Mesothelial cell of epicardium (in vitro differentiated cells): ENCODE data around the gene LCN12. TPM values are rescaled to one million over a fixed set of nuclear protein-coding genes. Genes with fewer than 3 reads are reported as not detected.

Experiments used
- DNase-seq, 2 experiments: peaks; one replicate each; pipeline ENCODE4 v3.0.0; 2021; ENCODE audit warnings: low spot score in 2 of 2; ENCODE audit not compliant: unreplicated experiment in 2 of 2
- H3K27ac Mint-ChIP-seq: 2 replicates; pipeline ENCODE4 v1.8.0; 2021; ENCODE audit warnings: mixed read lengths
- H3K27me3 Mint-ChIP-seq: 2 replicates; pipeline ENCODE4 v1.8.0; 2021; ENCODE audit warnings: low read depth, mixed read lengths
- H3K36me3 Mint-ChIP-seq: 2 replicates; pipeline ENCODE4 v1.8.0; 2021; ENCODE audit warnings: mixed read lengths
- H3K4me1 Mint-ChIP-seq: 2 replicates; pipeline ENCODE4 v1.8.0; 2021; ENCODE audit warnings: mixed read lengths
- H3K4me3 Mint-ChIP-seq: 2 replicates; pipeline ENCODE4 v1.8.0; 2021; ENCODE audit warnings: mild to moderate bottlenecking, moderate library complexity, mixed read lengths
- H3K9me3 Mint-ChIP-seq: 2 replicates; pipeline ENCODE4 v1.8.0; 2021; ENCODE audit warnings: mixed read lengths
- CTCF ChIP-seq: fragments of 200-600 bp; sonication (generic); IDR thresholded peaks from one replicate; pipeline ENCODE4 v1.5.0; 2021; ENCODE audit warnings: antibody characterized with exemption; ENCODE audit not compliant: unreplicated experiment
- total RNA-seq: library from RNA; stranded (reverse); gene quantifications from 3 replicates; pipeline ENCODE4 v1.2.1, GENCODE V29; 2021

Gene LCN12
- total RNA-seq, 1 donor from 2014 or later, result 13.3 TPM

GRCh38 chr9:136937186-136938001, 14.7 kb upstream of the LCN12 start:
- Mint-ChIP-seq H3K36me3 (peaks cover 38% of the 10 kb centered on the region), H3K4me1 (no peaks in the 10 kb centered on the region), H3K4me3 (no peak overlapping the region), H3K27ac (no peak overlapping the region), H3K27me3 (no peaks in the 10 kb centered on the region), H3K9me3 (peaks cover 7% of the 10 kb centered on the region)
- no peak for DNase-seq
- no peak for TF ChIP-seq CTCF

GRCh38 chr9:136939431-136939995, 12.6 kb upstream of the LCN12 start:
- Mint-ChIP-seq H3K9me3 (no peaks in the 10 kb centered on the region), H3K4me1 (no peaks in the 10 kb centered on the region), H3K27ac (no peak overlapping the region), H3K27me3 (no peaks in the 10 kb centered on the region), H3K4me3 (no peak overlapping the region), H3K36me3 (peaks cover 26% of the 10 kb centered on the region)
- DNase-seq, result no peak
- TF ChIP-seq CTCF, result no peak

GRCh38 chr9:136939996-136940525, 12.0 kb upstream of the LCN12 start:
- no peak for TF ChIP-seq CTCF
- peaks cover 26% of the 10 kb centered on the region for H3K36me3 Mint-ChIP-seq
- H3K4me3 Mint-ChIP-seq, result no peak overlapping the region
- H3K4me1 Mint-ChIP-seq, result peaks cover 3% of the 10 kb centered on the region
- DNase-seq, result no peak
- no peak overlapping the region for H3K27ac Mint-ChIP-seq
- no peaks in the 10 kb centered on the region for H3K9me3 Mint-ChIP-seq
- H3K27me3 Mint-ChIP-seq, result no peaks in the 10 kb centered on the region

GRCh38 chr9:136940526-136941230, 11.4 kb upstream of the LCN12 start:
- DNase-seq, result no peak
- Mint-ChIP-seq H3K4me1 (peaks cover 3% of the 10 kb centered on the region), H3K27ac (no peak overlapping the region), H3K4me3 (no peak overlapping the region), H3K36me3 (peaks cover 26% of the 10 kb centered on the region), H3K9me3 (no peaks in the 10 kb centered on the region), H3K27me3 (no peaks in the 10 kb centered on the region)
- TF ChIP-seq CTCF, result no peak

GRCh38 chr9:136941231-136942111, 10.6 kb upstream of the LCN12 start:
- peak overlapping the region; percentile 20 for H3K4me3 Mint-ChIP-seq
- H3K27me3 Mint-ChIP-seq, result no peaks in the 10 kb centered on the region
- no peak for DNase-seq
- peaks cover 23% of the 10 kb centered on the region for H3K36me3 Mint-ChIP-seq
- no peak overlapping the region for H3K27ac Mint-ChIP-seq
- no peak for TF ChIP-seq CTCF
- H3K9me3 Mint-ChIP-seq, result no peaks in the 10 kb centered on the region
- peaks cover 3% of the 10 kb centered on the region for H3K4me1 Mint-ChIP-seq
